K562 (cell line): Measurements from ENCODE around the gene POU3F3. TPM values are rescaled to one million over a fixed set of nuclear protein-coding genes. Genes with fewer than 3 reads are reported as not detected.
A peak's percentile ranks its signal among the peaks of the same experiment; 100 is the strongest.

Experiments
- ATAC-seq: fragments of 200-7000 bp; cut with Tn5 transposase; 3 replicates; pipeline ENCODE4 v1.9.1; 2020; ENCODE audit warnings: moderate library complexity
- BruUV-seq: library from RNA; stranded (reverse); fragments of 400-500 nt; replicated peaks from 2 replicates; lab custom pipeline; 2021; lab: Mats Ljungman, UMichigan
- CTCF ChIA-PET: fragments of 300-600 bp; formaldehyde crosslinking; extraction: SDS; loops from one replicate; lab custom pipeline; 2021; ENCODE audit warnings: low intra/inter-chr PET ratio; lab: Yijun Ruan, JAX
- POLR2A ChIA-PET: fragments of 300-600, 350-650 bp; sonication (Branson Sonifier 250); formaldehyde crosslinking; extraction: SDS; loops from one replicate; lab custom pipeline; 2021; ENCODE audit warnings: antibody characterized with exemption, inconsistent platforms; lab: Yijun Ruan, JAX
- DNase-seq, 4 experiments: peaks; one replicate each; pipeline versions ENCODE4 v3.0.0 to v3.0.0-alpha.2; 2011 to 2018; ENCODE audit warnings: low spot score in 3 of 4, mixed read lengths in 3 of 4; ENCODE audit errors: extremely low read depth in 1 of 4
- FAIRE-seq: peaks from 2 replicates; lab custom pipeline; 2011; peaks lifted over from hg19 to GRCh38; lab: Jason Lieb, UNC
- H2AFZ ChIP-seq: 2 replicates; pipeline ENCODE4 v1.6.0; 2011; ENCODE audit warnings: low read depth, low read length, control low read depth, inconsistent platforms
- H3K27ac ChIP-seq: fragments of 200-600 bp; 3 replicates; pipeline ENCODE4 v1.8.0; 2011; ENCODE audit warnings: low read depth, mild to moderate bottlenecking, control low read depth, inconsistent platforms, low read length, moderate library complexity, mixed read lengths; ENCODE audit errors: extremely low read depth
- H3K27me3 ChIP-seq, 2 experiments: fragments of 300-600 bp in 1 of 2; 2 replicates in 1 of 2; 3 replicates in 1 of 2; pipeline versions ENCODE4 v1.6.0 to v1.8.0; 2011; ENCODE audit warnings: inconsistent platforms in 2 of 2, low read length in 2 of 2, mild to moderate bottlenecking in 1 of 2, mixed read lengths in 1 of 2, moderate library complexity in 1 of 2; ENCODE audit not compliant: control insufficient read depth in 2 of 2, insufficient read depth in 2 of 2
- H3K36me3 ChIP-seq: fragments of 300-600 bp; 3 replicates; pipeline ENCODE4 v1.8.0; 2011; ENCODE audit warnings: mild to moderate bottlenecking, low read length, inconsistent platforms; ENCODE audit not compliant: control insufficient read depth, insufficient read depth
- H3K4me1 ChIP-seq, 2 experiments: fragments of 200-600 bp in 1 of 2; replicated peaks in 1 of 2; 2 replicates in 1 of 2; 3 replicates in 1 of 2; pipeline versions ENCODE4 v1.5.1 to v1.8.0; 2011; ENCODE audit warnings: inconsistent platforms in 2 of 2, low read length in 2 of 2, mild to moderate bottlenecking in 1 of 2, mixed read lengths in 1 of 2, moderate library complexity in 1 of 2; ENCODE audit not compliant: control insufficient read depth in 2 of 2, insufficient read depth in 2 of 2
- H3K4me2 ChIP-seq: 2 replicates; pipeline ENCODE4 v1.6.1; 2011; ENCODE audit warnings: low read length, control low read depth, inconsistent platforms, mixed read lengths; ENCODE audit not compliant: insufficient read depth
- H3K4me3 ChIP-seq: fragments of 200-600 bp; sonication (generic), shearing (Covaris generic); 2 replicates; pipeline ENCODE4 v1.5.1; 2016; ENCODE audit warnings: control low read depth, inconsistent platforms
- H3K79me2 ChIP-seq: fragments of 200-600 bp; 3 replicates; pipeline ENCODE4 v1.8.0; 2011; ENCODE audit warnings: low read length, inconsistent platforms; ENCODE audit not compliant: control insufficient read depth, insufficient read depth
- H3K9ac ChIP-seq, 2 experiments: 2 replicates each; pipeline versions ENCODE4 v1.6.0 to v1.6.1; 2011; ENCODE audit warnings: low read depth in 2 of 2, low read length in 2 of 2, control low read depth in 1 of 2, inconsistent platforms in 1 of 2, mild to moderate bottlenecking in 1 of 2, mixed read lengths in 1 of 2; ENCODE audit not compliant: insufficient read depth in 1 of 2
- H3K9me1 ChIP-seq: one replicate; pipeline ENCODE4 v1.6.0; 2011; ENCODE audit warnings: inconsistent platforms, mild to moderate bottlenecking, low read length, moderate library complexity; ENCODE audit not compliant: control insufficient read depth, insufficient read depth
- H3K9me3 ChIP-seq: replicated peaks from 2 replicates; pipeline ENCODE4 v1.5.1; 2011; ENCODE audit warnings: low read depth, low read length, inconsistent platforms; ENCODE audit not compliant: control insufficient read depth, insufficient read depth
- H4K20me1 ChIP-seq: replicated peaks from 2 replicates; pipeline ENCODE4 v1.6.1; 2011; ENCODE audit warnings: low read length, inconsistent platforms, mixed read lengths; ENCODE audit not compliant: control insufficient read depth, insufficient read depth
- ATF3 ChIP-seq, 2 experiments: fragments of 450-650 bp in 1 of 2; sonication (generic) in 1 of 2; formaldehyde crosslinking in 1 of 2; IDR thresholded peaks in 1 of 2; conservative IDR thresholded peaks in 1 of 2; 2 replicates each; pipeline versions ENCODE4 v1.6.1 to v1.8.1; 2016 to 2023; ENCODE audit warnings: mild to moderate bottlenecking in 2 of 2, moderate library complexity in 2 of 2, inconsistent platforms in 1 of 2, missing genetic modification reagents in 1 of 2
- CBFA2T2 ChIP-seq: fragments of 450-650 bp; conservative IDR thresholded peaks from 2 replicates; pipeline ENCODE4 v1.6.1; 2017; ENCODE audit warnings: mild to moderate bottlenecking
- CBFA2T3 ChIP-seq: fragments of 450-650 bp; IDR thresholded peaks from 2 replicates; pipeline ENCODE4 v1.6.1; 2017
- ELK3 ChIP-seq: fragments of 450-650 bp; formaldehyde crosslinking; IDR thresholded peaks from 2 replicates; pipeline ENCODE4 v1.4.0; 2020; ENCODE audit warnings: mild to moderate bottlenecking
- FOSL1 ChIP-seq: fragments of 200-800 bp; sonication (Bioruptor generic); conservative IDR thresholded peaks from 2 replicates; pipeline ENCODE4 v1.6.1; 2016; ENCODE audit warnings: missing genetic modification characterization, missing compliant biosample characterization
- MYBL2 ChIP-seq, 2 experiments: fragments of 450-650 bp in 1 of 2; sonication (generic) in 1 of 2; formaldehyde crosslinking in 1 of 2; IDR thresholded peaks; 2 replicates each; pipeline versions ENCODE4 v1.6.1 to v1.8.1; 2017 to 2022; ENCODE audit warnings: borderline replicate concordance in 1 of 2, inconsistent platforms in 1 of 2, low read depth in 1 of 2, mild to moderate bottlenecking in 1 of 2, missing genetic modification reagents in 1 of 2, moderate library complexity in 1 of 2
- PYGO2 ChIP-seq: fragments of 450-650 bp; IDR thresholded peaks from 2 replicates; pipeline ENCODE4 v1.6.1; 2016; ENCODE audit warnings: mild to moderate bottlenecking, missing genetic modification characterization, moderate library complexity, missing compliant biosample characterization
- RNF219 ChIP-seq: fragments of 250-450 bp; sonication (Bioruptor Pico); IDR thresholded peaks from 2 replicates; pipeline ENCODE4 v1.5.0; 2022; ENCODE audit warnings: mild to moderate bottlenecking
- SREBF2 ChIP-seq: sonication (generic); formaldehyde crosslinking; IDR thresholded peaks from 2 replicates; pipeline ENCODE4 v1.4.0; 2020; ENCODE audit warnings: mild to moderate bottlenecking, missing genetic modification reagents
- TEAD4 ChIP-seq, 2 experiments: sonication (generic) in 1 of 2; formaldehyde crosslinking in 1 of 2; IDR thresholded peaks; 2 replicates each; pipeline versions ENCODE4 v1.6.1 to v1.8.0; 2012 to 2022; ENCODE audit warnings: borderline replicate concordance in 1 of 2, inconsistent platforms in 1 of 2, low read length in 1 of 2, mild to moderate bottlenecking in 1 of 2, missing genetic modification reagents in 1 of 2
- YBX1 ChIP-seq: fragments of 450-650 bp; IDR thresholded peaks from 2 replicates; pipeline ENCODE4 v1.7.1; 2016; ENCODE audit warnings: mild to moderate bottlenecking
- ZBTB17 ChIP-seq: fragments of 450-650 bp; formaldehyde crosslinking; IDR thresholded peaks from 2 replicates; pipeline ENCODE4 v1.4.0; 2020; ENCODE audit warnings: mild to moderate bottlenecking
- WGBS: fragments of 100-300 bp; shearing (Covaris generic); methylation state at CpG from one replicate; pipeline ENCODE4 v1.1.6; 2016; ENCODE audit warnings: low coverage, mixed read lengths; ENCODE audit not compliant: insufficient coverage; ENCODE audit errors: missing lambda C conversion rate; 5-methylcytosine and 5-hydroxymethylcytosine counted together
- in situ Hi-C: fragments of 300-500 bp; cut with MboI; formaldehyde crosslinking; loops from 4 replicates; pipeline ENCODE4 v1.15.0; 2018; ENCODE audit warnings: inconsistent platforms, mixed read lengths
- intact Hi-C: fragments of 100-400 bp; cut with micrococcal nuclease; formaldehyde crosslinking; loops from 2 replicates; pipeline ENCODE4 v1.14.2; 2022
- polyA plus RNA-seq, 8 experiments: library from polyadenylated mRNA; depleted of rRNA in 4 of 8; stranded (reverse) in 5 of 8; unstranded in 3 of 8; fragments of >200 nt; fragmentation: Nextera tagmentation in 2 of 8; fragmentation: Illumina TruSeq in 1 of 8; extraction: Ambion mirVana in 2 of 8; extraction: Trizol in 1 of 8; gene quantifications; 2 replicates each; pipeline versions ENCODE4 v1.2.1 to v1.2.3, GENCODE V29; 2011 to 2014; ENCODE audit warnings: inconsistent platforms in 1 of 8, missing spikeins in 1 of 8
- total RNA-seq, 7 experiments: library from RNA; depleted of rRNA in 6 of 7; stranded (reverse); fragments of >200 nt in 6 of 7; fragmentation: Illumina TruSeq in 2 of 7; extraction: Trizol in 2 of 7; gene quantifications; 2 replicates each; pipeline versions ENCODE4 v1.2.1 to v1.2.3, GENCODE V29; 2011 to 2021; ENCODE audit warnings: low replicate concordance in 1 of 7

POU3F3 gene
- total and polyA plus RNA-seq, 9 of the 15 experiments (the other 6 are each of a cell fraction or from before 2014, with no cell fraction given) = not detected

GRCh38 chr2:104897515-104898184 lies 43.7 kb downstream of the POU3F3 start:
- Histone ChIP-seq H3K9me3 (no peaks in the 10 kb centered on the region), H3K4me3 (no peak overlapping the region), H3K9ac (no peak overlapping the region), H3K36me3 (no peaks in the 10 kb centered on the region), H3K27ac (no peak overlapping the region), H3K9me1 (no peaks in the 10 kb centered on the region), H3K4me1 (no peaks in the 10 kb centered on the region), H3K27me3 (peaks cover 3 to 30% of the 10 kb centered on the region in 2 experiments; a peak in 3 of 5 replicates), H4K20me1 (no peaks in the 10 kb centered on the region), H2AFZ (no peak overlapping the region), H3K79me2 (no peaks in the 10 kb centered on the region), H3K4me2 (no peak overlapping the region)
- no TSS peak for BruUV-seq
- FAIRE-seq = no peak
- intact Hi-C loops = no loop called here
- CTCF ChIA-PET = no interaction called here
- DNase-seq = peak in 1 of 4 experiments; percentile 2
- POLR2A ChIA-PET = no interaction called here
- in situ Hi-C loops = no loop called here
- no peak for TF ChIP-seq MYBL2 (IDR thresholded peaks at IDR 0.05; ENCODE audit: low read depth)
- no peak for TF ChIP-seq MYBL2 (CRISPR knock-in tag; IDR thresholded peaks at IDR 0.05; ENCODE audit: borderline replicate concordance)
- TF ChIP-seq FOSL1 (tag) = peak; percentile 66
- 0 out of 2 replicates have a peak, but pooled peaks have one; percentile 17 for TF ChIP-seq TEAD4 (IDR thresholded peaks at IDR 0.05; ENCODE audit: low read length)
- no peak for TF ChIP-seq TEAD4 (CRISPR knock-in tag; IDR thresholded peaks at IDR 0.05; ENCODE audit: borderline replicate concordance)
- peak; percentile 38; the same call in 1 of the 2 replicates for TF ChIP-seq CBFA2T2
- TF ChIP-seq RNF219 (CRISPR knock-in tag) = no peak
- TF ChIP-seq YBX1 = no peak
- no peak for TF ChIP-seq SREBF2 (CRISPR knock-in tag)
- peak; percentile 83; the same call in 1 of the 2 replicates for TF ChIP-seq ZBTB17
- peak; percentile 48 for TF ChIP-seq CBFA2T3
- TF ChIP-seq ATF3 (IDR thresholded peaks at IDR 0.05) = peak; percentile 14; the same call in 1 of the 2 replicates
- no peak for TF ChIP-seq ATF3 (CRISPR knock-in tag; conservative IDR thresholded peaks at IDR 0.05)
- no peak for TF ChIP-seq ELK3 (CRISPR knock-in tag)
- no peak for TF ChIP-seq PYGO2 (tag)
- WGBS = 0% methylated on average over 8 of the region's 8 CpGs
- ATAC-seq = no peak
